OCI-LY3 (cell line): Measurements from ENCODE around the gene EFS.

Experiments
- H2AFZ ChIP-seq: fragments of 200-600, 300-600 bp; shearing (Covaris generic); 2 replicates; pipeline ENCODE4 v1.6.0; 2014; ENCODE audit warnings: antibody characterized with exemption, low read depth, low read length
- H3K27ac ChIP-seq: fragments of 200-600, 300-600 bp; sonication (generic); 2 replicates; pipeline ENCODE4 v1.5.1; 2014; ENCODE audit warnings: mild to moderate bottlenecking, low read length, moderate library complexity, mixed read lengths
- H3K27me3 ChIP-seq: fragments of 200-600, 300-600 bp; sonication (generic); 2 replicates; pipeline ENCODE4 v1.6.1; 2014; ENCODE audit warnings: low read depth, low read length, mixed read lengths
- H3K36me3 ChIP-seq: fragments of 200-600, 300-600 bp; sonication (generic); replicated peaks from 2 replicates; pipeline ENCODE3; 2014; ENCODE audit warnings: low read depth, low read length, mixed read lengths
- H3K4me1 ChIP-seq: fragments of 300-600, 200-600 bp; sonication (generic); 2 replicates; pipeline ENCODE4 v1.6.1; 2014; ENCODE audit warnings: low read length, mixed read lengths
- H3K4me2 ChIP-seq: fragments of 200-600, 300-600 bp; sonication (generic); 2 replicates; pipeline ENCODE4 v1.6.1; 2014; ENCODE audit warnings: low read length, mixed read lengths
- H3K4me3 ChIP-seq: fragments of 300-600, 200-600 bp; sonication (generic); 2 replicates; pipeline ENCODE4 v1.5.1; 2014; ENCODE audit warnings: antibody characterized with exemption, mild to moderate bottlenecking, low read length, moderate library complexity
- H3K79me2 ChIP-seq: fragments of 300-600, 200-600 bp; shearing (Covaris generic); 2 replicates; pipeline ENCODE4 v1.6.1; 2014; ENCODE audit warnings: mild to moderate bottlenecking, low read length, mixed read lengths
- H3K9ac ChIP-seq: fragments of 300-600, 200-600 bp; shearing (Covaris generic); 2 replicates; pipeline ENCODE4 v1.6.0; 2014; ENCODE audit warnings: mild to moderate bottlenecking, low read length, moderate library complexity
- H3K9me3 ChIP-seq: fragments of 200-600, 300-600 bp; shearing (Covaris generic); 2 replicates; pipeline ENCODE4 v1.6.1; 2014; ENCODE audit warnings: low read length, mixed read lengths; ENCODE audit not compliant: insufficient read depth
- H4K20me1 ChIP-seq: fragments of 200-600, 300-600 bp; sonication (generic); 2 replicates; pipeline ENCODE4 v1.6.1; 2016; ENCODE audit warnings: low read length, mixed read lengths; ENCODE audit not compliant: insufficient read depth
- EZH2phosphoT487 ChIP-seq: fragments of 200-600 bp; shearing (Covaris generic); IDR thresholded peaks from 2 replicates; pipeline ENCODE4 v1.6.1; 2018; ENCODE audit warnings: antibody characterized with exemption, mixed run types, low read depth
- TF ChIP-seq, protein P1 (sequence below): fragments of 200-600, 300-600 bp; sonication (generic); IDR thresholded peaks from 2 replicates; pipeline ENCODE4 v1.5.1; 2014; ENCODE audit warnings: antibody characterized with exemption, low read length, low read depth

Gene EFS

DNA sequence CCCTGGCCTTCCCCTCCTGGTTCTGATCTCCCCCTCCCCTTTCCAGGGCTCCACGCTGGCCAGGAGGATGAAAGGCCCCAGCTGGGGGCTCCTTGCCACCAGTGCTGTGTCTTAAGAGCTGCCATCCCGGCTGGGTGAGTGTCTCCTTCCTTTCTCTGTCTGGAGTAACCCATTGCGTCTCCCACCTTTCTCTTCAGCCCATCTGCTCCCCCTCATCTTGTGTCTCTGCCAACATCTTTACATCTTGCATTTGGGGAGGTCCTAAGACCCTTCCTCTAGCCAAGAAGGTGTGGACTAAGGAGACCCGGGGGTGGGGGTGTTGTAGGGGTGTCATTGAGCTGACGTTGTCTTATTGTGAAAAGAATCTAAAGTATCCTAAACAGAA is 57.8 kb downstream of the EFS start:
- Histone ChIP-seq H3K36me3 (peaks cover 5% of the 10 kb centered on the region), H3K9ac (peak overlapping the region; percentile 89), H3K79me2 (peaks cover 10% of the 10 kb centered on the region), H2AFZ (no peak overlapping the region), H3K4me2 (peak overlapping the region; percentile 94), H3K27ac (no peak overlapping the region), H4K20me1 (no peaks in the 10 kb centered on the region), H3K9me3 (no peaks in the 10 kb centered on the region), H3K4me3 (peak overlapping the region; percentile 96), H3K27me3 (no peaks in the 10 kb centered on the region), H3K4me1 (peaks cover 16% of the 10 kb centered on the region)
- TF ChIP-seq EZH2phosphoT487: no peak
- TF ChIP-seq, protein P1, sequence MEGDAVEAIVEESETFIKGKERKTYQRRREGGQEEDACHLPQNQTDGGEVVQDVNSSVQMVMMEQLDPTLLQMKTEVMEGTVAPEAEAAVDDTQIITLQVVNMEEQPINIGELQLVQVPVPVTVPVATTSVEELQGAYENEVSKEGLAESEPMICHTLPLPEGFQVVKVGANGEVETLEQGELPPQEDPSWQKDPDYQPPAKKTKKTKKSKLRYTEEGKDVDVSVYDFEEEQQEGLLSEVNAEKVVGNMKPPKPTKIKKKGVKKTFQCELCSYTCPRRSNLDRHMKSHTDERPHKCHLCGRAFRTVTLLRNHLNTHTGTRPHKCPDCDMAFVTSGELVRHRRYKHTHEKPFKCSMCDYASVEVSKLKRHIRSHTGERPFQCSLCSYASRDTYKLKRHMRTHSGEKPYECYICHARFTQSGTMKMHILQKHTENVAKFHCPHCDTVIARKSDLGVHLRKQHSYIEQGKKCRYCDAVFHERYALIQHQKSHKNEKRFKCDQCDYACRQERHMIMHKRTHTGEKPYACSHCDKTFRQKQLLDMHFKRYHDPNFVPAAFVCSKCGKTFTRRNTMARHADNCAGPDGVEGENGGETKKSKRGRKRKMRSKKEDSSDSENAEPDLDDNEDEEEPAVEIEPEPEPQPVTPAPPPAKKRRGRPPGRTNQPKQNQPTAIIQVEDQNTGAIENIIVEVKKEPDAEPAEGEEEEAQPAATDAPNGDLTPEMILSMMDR: no peak

DNA sequence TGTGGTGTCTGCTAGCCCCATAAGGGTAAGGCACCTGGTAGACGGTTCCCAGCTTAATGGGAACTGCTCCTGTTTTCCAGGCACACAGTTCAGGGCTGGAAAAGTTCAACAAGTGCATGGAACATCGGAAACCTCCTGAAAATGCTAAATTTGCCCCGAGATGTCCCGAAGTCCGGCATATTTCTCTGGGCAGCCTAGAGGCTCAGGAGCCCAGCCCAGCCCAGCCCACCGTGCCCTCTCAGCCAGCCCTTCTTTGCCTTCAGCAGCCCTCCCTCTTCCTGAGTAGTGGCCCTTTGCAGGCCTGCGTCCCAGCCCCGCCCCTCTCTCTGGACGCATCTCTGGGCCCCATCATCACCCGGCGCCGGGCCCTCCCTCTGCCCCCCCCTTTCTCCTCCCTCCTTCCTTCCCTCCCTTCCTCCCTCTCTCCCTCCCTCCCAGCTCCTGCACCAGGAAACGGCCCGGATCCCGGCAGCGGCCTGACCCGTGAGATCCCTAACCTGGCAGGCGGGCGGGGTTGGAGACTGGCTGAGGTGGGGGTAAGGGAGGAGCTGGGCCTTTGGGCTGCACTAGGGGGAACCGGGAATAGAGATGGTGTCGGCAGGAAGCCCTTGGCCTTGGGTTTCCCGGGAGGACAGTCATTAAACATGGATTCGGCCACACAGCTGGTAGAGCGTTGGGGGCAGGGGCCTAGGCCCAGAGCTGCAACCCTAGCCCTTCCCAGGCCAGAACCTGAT is 58.4 kb downstream of the EFS start, which contains the start of gene BCL2L2:
Gene BCL2L2, plus strand, starts transcription at position 422 of the 734 bp plus-strand sequence. CDS start 935 bp downstream, outside the sequence.
- TF ChIP-seq, protein P1: no peak
- no peak for TF ChIP-seq EZH2phosphoT487
- H3K4me1 ChIP-seq: peaks cover 16% of the 10 kb centered on the region
- no peak within 1 kb of the TSS for H3K27ac ChIP-seq
- H3K9ac ChIP-seq: peak within 1 kb of the TSS; percentile 89
- no peaks in the 10 kb centered on the region for H3K9me3 ChIP-seq
- H2AFZ ChIP-seq: peak within 1 kb of the TSS; percentile 87
- no peaks in the 10 kb centered on the region for H4K20me1 ChIP-seq
- H3K79me2 ChIP-seq: peaks cover 10% of the 10 kb centered on the region
- H3K27me3 ChIP-seq: no peaks in the 10 kb centered on the region
- H3K4me2 ChIP-seq: peak within 1 kb of the TSS; percentile 94
- peaks cover 5% of the 10 kb centered on the region for H3K36me3 ChIP-seq
- H3K4me3 ChIP-seq: peak within 1 kb of the TSS; percentile 96
